Fibroblast of upper back skin (primary cell): ENCODE data around the gene MDC1.
"Not testable (repeated sequence)": the region's sequence is repeated elsewhere in the genome, so short reads cannot be mapped to it uniquely, and the experiment has no call there.

Experiments
- DNase-seq: peaks from one replicate; pipeline ENCODE4 v3.0.0-alpha.2; 2013

Gene MDC1

GRCh38 chr6:30723159-30723842 is 6.2 kb upstream of the MDC1 start:
- not testable (repeated sequence) for DNase-seq

GRCh38 chr6:30722280-30723112 is 5.4 kb upstream of the MDC1 start:
- DNase-seq = peak; percentile 75

- peak; percentile 31 for DNase-seq
Observed at GRCh38 chr6:30722025-30722279, 4.9 kb upstream of the MDC1 start.

GRCh38 chr6:30721198-30722024 is 4.3 kb upstream of the MDC1 start:
- DNase-seq = peak; percentile 91

GRCh38 chr6:30720738-30721197 is 3.7 kb upstream of the MDC1 start:
- peak; percentile 55 for DNase-seq

GRCh38 chr6:30719791-30720737 is 3.0 kb upstream of the MDC1 start, which contains the start of gene TUBB:
TSS of gene TUBB (plus strand) at chr6:30720352. CDS start at chr6:30720507, 155 bp downstream.
- peak; percentile 98 for DNase-seq

- DNase-seq = no peak
Observed at GRCh38 chr6:30719356-30719755, 2.3 kb upstream of the MDC1 start.

- not testable (repeated sequence) for DNase-seq
Observed at GRCh38 chr6:30717845-30718720, 1.0 kb upstream of the MDC1 start.

GRCh38 chr6:30716879-30717128 is 277 bp downstream of the MDC1 start:
- DNase-seq = no peak

- no peak for DNase-seq
Observed at GRCh38 chr6:30714263-30714662, 2.8 kb downstream of the MDC1 start.

GRCh38 chr6:30712441-30712945 is 4.6 kb downstream of the MDC1 start:
- DNase-seq = no peak

- no peak for DNase-seq
Observed at GRCh38 chr6:30711758-30712380, 5.2 kb downstream of the MDC1 start.

GRCh38 chr6:30709101-30709868 is 7.8 kb downstream of the MDC1 start:
- no peak for DNase-seq

- no peak for DNase-seq
Observed at GRCh38 chr6:30707281-30707850, 9.7 kb downstream of the MDC1 start.

- DNase-seq = no peak
Observed at GRCh38 chr6:30705620-30706019, 11.5 kb downstream of the MDC1 start.

- DNase-seq = no peak
Observed at GRCh38 chr6:30703821-30704220, 13.3 kb downstream of the MDC1 start.

GRCh38 chr6:30703011-30703410 is 14.1 kb downstream of the MDC1 start:
- no peak for DNase-seq

GRCh38 chr6:30700340-30700739 is 16.7 kb downstream of the MDC1 start:
- DNase-seq = no peak

- no peak for DNase-seq
Observed at GRCh38 chr6:30696432-30696831, 20.6 kb downstream of the MDC1 start.
